Activated T-cell treated with anti-CD3 and anti-CD28 coated beads for 48 hours (primary cell): ENCODE data around the gene FBRSL1.

Experiments
- DNase-seq: peaks from one replicate; pipeline ENCODE4 v3.0.0-alpha.2; 2020; ENCODE audit warnings: low read depth

Gene FBRSL1

GRCh38 chr12:132484183-132484890 is 5.6 kb upstream of the FBRSL1 start:
- DNase-seq = no peak

GRCh38 chr12:132484891-132485441 is 5.0 kb upstream of the FBRSL1 start:
- DNase-seq = no peak

GRCh38 chr12:132485619-132486018 is 4.3 kb upstream of the FBRSL1 start:
- no peak for DNase-seq

GRCh38 chr12:132486168-132486567 is 3.8 kb upstream of the FBRSL1 start:
- DNase-seq = no peak

GRCh38 chr12:132486576-132486975 is 3.4 kb upstream of the FBRSL1 start:
- DNase-seq = no peak

GRCh38 chr12:132487311-132487741 is 2.6 kb upstream of the FBRSL1 start:
- no peak for DNase-seq

- DNase-seq = no peak
Observed at GRCh38 chr12:132488127-132489077, 1.5 kb upstream of the FBRSL1 start.

GRCh38 chr12:132489078-132489601 is 811 bp upstream of the FBRSL1 start:
- DNase-seq = peak; percentile 37

GRCh38 chr12:132490422-132491137 is 629 bp downstream of the FBRSL1 start:
- no peak for DNase-seq

- no peak for DNase-seq
Observed at GRCh38 chr12:132491138-132491663, 1.2 kb downstream of the FBRSL1 start.

- DNase-seq = no peak
Observed at GRCh38 chr12:132491761-132492378, 1.9 kb downstream of the FBRSL1 start.

GRCh38 chr12:132492522-132492921 is 2.6 kb downstream of the FBRSL1 start:
- no peak for DNase-seq

GRCh38 chr12:132492951-132493350 is 3.0 kb downstream of the FBRSL1 start:
- DNase-seq = no peak

- no peak for DNase-seq
Observed at GRCh38 chr12:132493482-132494178, 3.7 kb downstream of the FBRSL1 start.

- DNase-seq = no peak
Observed at GRCh38 chr12:132494294-132495164, 4.6 kb downstream of the FBRSL1 start.

GRCh38 chr12:132495165-132495544 is 5.2 kb downstream of the FBRSL1 start:
- DNase-seq = no peak

- no peak for DNase-seq
Observed at GRCh38 chr12:132495629-132496357, 5.8 kb downstream of the FBRSL1 start.

- DNase-seq = no peak
Observed at GRCh38 chr12:132496358-132496669, 6.4 kb downstream of the FBRSL1 start.

- no peak for DNase-seq
Observed at GRCh38 chr12:132496710-132497109, 6.8 kb downstream of the FBRSL1 start.
